ENCODE results near the gene CCDC33. TPM values are rescaled to one million over a fixed set of nuclear protein-coding genes. Genes with fewer than 3 reads are reported as not detected.

Gene CCDC33
- total and polyA plus RNA-seq, 2 experiments from 2014 or later = 2.6 to 2.8 TPM

GRCh38 chr15:74384881-74385643, 148.9 kb downstream of the CCDC33 start:
- Histone ChIP-seq H3K4me3 (no peak overlapping the region), H3K4me1 (ENCODE audit: insufficient read depth) (no peaks in the 10 kb centered on the region; the same call in 1 of the 2 replicates), H3F3A (replicated peaks; ENCODE audit: low read depth) (no peaks in the 10 kb centered on the region), H3K27ac (ENCODE audit: low read depth) (no peak overlapping the region), H3K27me3 (ENCODE audit: insufficient read depth) (no peaks in the 10 kb centered on the region), H4K20me1 (replicated peaks; ENCODE audit: insufficient read depth) (no peaks in the 10 kb centered on the region), H3K36me3 (ENCODE audit: insufficient read depth) (no peaks in the 10 kb centered on the region), H3K4me2 (no peak overlapping the region), H3K79me2 (replicated peaks; ENCODE audit: insufficient read depth) (no peaks in the 10 kb centered on the region), H3K9me2 (ENCODE audit: insufficient read depth) (no peaks in the 10 kb centered on the region), H2AFZ (no peak overlapping the region)
- no peak for TF ChIP-seq ETS1 (IDR thresholded peaks at IDR 0.05)
- no peak for TF ChIP-seq CREB1 (CRISPR knock-in tag; IDR thresholded peaks at IDR 0.05; ENCODE audit: low read depth)
- no peak for TF ChIP-seq JUNB (IDR thresholded peaks at IDR 0.05; ENCODE audit: unreplicated experiment)
- no peak for TF ChIP-seq CTCF (conservative IDR thresholded peaks at IDR 0.05; ENCODE audit: low read depth in 2 of 2)
- TF ChIP-seq EZH2phosphoT487 (IDR thresholded peaks at IDR 0.05; ENCODE audit: unreplicated experiment) = no peak
- no peak for TF ChIP-seq NANOG (IDR thresholded peaks at IDR 0.05; ENCODE audit: borderline replicate concordance)
- no peak for TF ChIP-seq EZH2 (IDR thresholded peaks at IDR 0.05; ENCODE audit: low read depth, unreplicated experiment)
- TF ChIP-seq STAT1 (IDR thresholded peaks at IDR 0.05; ENCODE audit: unreplicated experiment) = no peak
- no peak for TF ChIP-seq REST (IDR thresholded peaks at IDR 0.05; ENCODE audit: unreplicated experiment)
- TF ChIP-seq ZNF331 (CRISPR knock-in tag; IDR thresholded peaks at IDR 0.05; ENCODE audit: low read depth) = no peak
- TF ChIP-seq ZNF114 (CRISPR knock-in tag; IDR thresholded peaks at IDR 0.05) = no peak
- TF ChIP-seq POLR2AphosphoS5 (IDR thresholded peaks at IDR 0.05; ENCODE audit: low read depth) = no peak
- TF ChIP-seq ZNF462 (CRISPR knock-in tag; IDR thresholded peaks at IDR 0.05) = no peak
- DNase-seq (ENCODE audit: low spot score) (no peak), ATAC-seq (no peak)
- peaks cover 9% of the 10 kb centered on the region for H3K27me3 Mint-ChIP-seq (ENCODE audit: insufficient read depth, low read depth, poor library complexity)
- H3K4me1 Mint-ChIP-seq = peaks cover 21% of the 10 kb centered on the region
- no peaks in the 10 kb centered on the region for H3K9me3 Mint-ChIP-seq
- H3K27ac Mint-ChIP-seq = no peak overlapping the region
- no peak overlapping the region for H3K4me3 Mint-ChIP-seq
- no peaks in the 10 kb centered on the region for H3K36me3 Mint-ChIP-seq (ENCODE audit: low read depth)

All from GM23338 (cell line).